DND-41 (cell line): ENCODE measurements around the gene EDDM3A.

Experiments
- CTCF ChIP-seq: IDR thresholded peaks from 2 replicates; pipeline ENCODE4 v1.5.1; 2012; ENCODE audit warnings: borderline replicate concordance, low read length, moderate library complexity, mild to moderate bottlenecking; ENCODE audit not compliant: poor library complexity, severe bottlenecking; ENCODE audit errors: extremely low read depth
- EZH2 ChIP-seq: IDR thresholded peaks from 3 replicates; pipeline ENCODE4 v1.6.1; 2012; ENCODE audit warnings: borderline replicate concordance, low read depth, mild to moderate bottlenecking, moderate library complexity, low read length, inconsistent platforms; ENCODE audit not compliant: severe bottlenecking

GRCh38 chr14:20772650-20773049 lies 27.0 kb downstream of the EDDM3A start:
- no peak for TF ChIP-seq CTCF
- TF ChIP-seq EZH2, result no peak
